GM19468 (cell line): Measurements from ENCODE around the gene OLAH.

ENCODE experiments used
- ATAC-seq: cut with Tn5 transposase; IDR thresholded peaks from one replicate; pipeline ENCODE4 v1.9.1; 2021; ENCODE audit warnings: mild to moderate bottlenecking, moderate library complexity, moderate number of reproducible peaks; ENCODE audit not compliant: unreplicated experiment; ENCODE audit errors: extremely low read depth

The OLAH gene

DNA sequence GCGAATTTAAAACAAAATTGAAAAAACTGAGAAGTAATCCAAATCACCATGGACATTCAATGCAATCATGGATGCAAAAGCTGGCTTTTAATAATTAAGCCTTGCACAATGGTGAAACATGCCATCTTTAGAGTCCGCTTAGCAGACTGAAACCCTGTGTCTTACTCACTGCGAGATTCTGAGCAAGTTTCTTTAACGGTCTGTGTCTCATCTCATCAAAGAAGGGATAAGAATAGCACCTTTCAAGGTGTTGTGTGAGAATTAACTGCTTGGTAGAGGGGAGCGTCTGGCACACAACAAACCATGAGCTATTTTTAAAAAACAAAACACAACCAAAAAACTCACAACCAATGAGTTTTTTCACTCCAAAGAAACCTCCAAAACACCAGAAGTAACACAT lies 23.4 kb downstream of the OLAH start:
- ATAC-seq: no peak

DNA sequence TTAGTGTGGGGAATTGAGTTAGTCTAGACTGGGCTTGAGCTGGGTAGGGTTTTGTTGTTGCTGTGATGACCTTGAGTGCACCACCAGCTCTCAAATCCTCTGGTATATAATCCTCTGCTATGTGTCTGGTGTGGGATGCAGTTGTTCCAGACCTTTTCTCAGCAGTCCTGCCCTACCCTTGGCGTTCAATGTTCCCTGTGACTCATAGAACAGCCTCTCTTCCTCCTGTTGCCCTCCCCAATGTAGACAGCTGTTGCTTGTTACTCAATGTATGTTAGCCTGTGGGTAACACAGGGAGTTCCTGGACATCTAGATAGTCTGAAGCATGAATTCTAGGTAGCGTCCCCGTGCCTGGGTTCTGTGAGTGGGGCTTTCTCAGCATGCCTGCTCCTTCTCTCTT lies 25.1 kb downstream of the OLAH start:
- no peak for ATAC-seq

DNA sequence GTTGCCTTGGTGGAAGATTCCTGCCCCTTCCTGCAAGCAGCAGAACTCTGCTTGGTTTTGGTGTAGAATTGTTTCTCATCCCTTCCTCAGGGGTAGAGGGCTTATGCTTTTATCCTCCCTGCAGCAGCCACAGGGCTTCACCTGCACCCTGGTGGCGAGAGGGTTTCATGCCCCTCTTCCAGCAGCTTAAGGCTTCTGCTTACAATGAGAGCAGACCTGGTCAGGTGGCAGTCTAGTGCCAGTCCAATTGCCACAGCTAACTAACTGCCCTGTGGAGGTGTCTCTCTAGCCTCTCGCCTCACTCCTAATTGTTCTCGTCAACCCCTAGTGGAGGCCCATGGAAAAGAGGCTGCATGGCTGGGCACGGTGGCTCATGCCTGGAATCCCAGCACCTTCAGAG lies 25.5 kb downstream of the OLAH start:
- no peak for ATAC-seq

DNA sequence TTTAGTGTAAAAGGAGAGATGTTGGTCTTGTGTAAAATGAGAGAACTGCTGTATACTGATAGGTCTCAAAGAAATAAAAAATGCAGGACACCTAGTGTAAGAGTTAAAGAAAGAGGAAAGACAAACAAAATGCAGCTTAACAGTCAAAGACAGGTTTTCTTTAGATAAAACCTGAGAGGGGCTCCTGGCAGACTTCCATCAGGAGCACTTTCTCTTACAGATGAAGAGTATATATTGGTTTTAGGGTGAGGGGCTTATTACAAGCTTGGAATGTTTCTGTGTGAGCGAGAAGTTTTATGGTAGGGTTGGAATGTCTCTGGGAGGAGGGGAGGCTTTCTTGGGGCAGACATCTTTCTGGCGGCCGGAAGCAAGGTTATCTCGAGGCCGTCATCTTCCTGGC lies 28.6 kb downstream of the OLAH start:
- ATAC-seq: no peak

DNA sequence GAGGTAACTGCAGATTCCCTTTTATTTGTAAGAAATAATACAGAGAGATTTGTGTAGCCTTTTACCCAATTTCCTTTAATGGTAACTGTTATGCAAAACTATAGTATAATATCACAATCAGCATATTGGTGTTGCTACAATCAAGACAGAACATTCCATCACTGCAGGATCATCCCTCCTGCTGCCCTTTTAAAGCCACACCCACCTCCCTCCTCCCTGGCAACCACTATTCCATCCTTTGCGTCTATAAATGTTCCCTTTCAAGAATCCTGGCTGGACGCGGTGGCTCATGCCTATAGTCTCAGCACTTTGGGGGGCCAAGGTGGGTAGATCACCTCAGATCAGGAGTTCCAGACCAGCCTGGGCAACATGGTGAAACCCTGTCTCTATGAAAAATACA lies 31.7 kb downstream of the OLAH start:
- ATAC-seq: no peak

DNA sequence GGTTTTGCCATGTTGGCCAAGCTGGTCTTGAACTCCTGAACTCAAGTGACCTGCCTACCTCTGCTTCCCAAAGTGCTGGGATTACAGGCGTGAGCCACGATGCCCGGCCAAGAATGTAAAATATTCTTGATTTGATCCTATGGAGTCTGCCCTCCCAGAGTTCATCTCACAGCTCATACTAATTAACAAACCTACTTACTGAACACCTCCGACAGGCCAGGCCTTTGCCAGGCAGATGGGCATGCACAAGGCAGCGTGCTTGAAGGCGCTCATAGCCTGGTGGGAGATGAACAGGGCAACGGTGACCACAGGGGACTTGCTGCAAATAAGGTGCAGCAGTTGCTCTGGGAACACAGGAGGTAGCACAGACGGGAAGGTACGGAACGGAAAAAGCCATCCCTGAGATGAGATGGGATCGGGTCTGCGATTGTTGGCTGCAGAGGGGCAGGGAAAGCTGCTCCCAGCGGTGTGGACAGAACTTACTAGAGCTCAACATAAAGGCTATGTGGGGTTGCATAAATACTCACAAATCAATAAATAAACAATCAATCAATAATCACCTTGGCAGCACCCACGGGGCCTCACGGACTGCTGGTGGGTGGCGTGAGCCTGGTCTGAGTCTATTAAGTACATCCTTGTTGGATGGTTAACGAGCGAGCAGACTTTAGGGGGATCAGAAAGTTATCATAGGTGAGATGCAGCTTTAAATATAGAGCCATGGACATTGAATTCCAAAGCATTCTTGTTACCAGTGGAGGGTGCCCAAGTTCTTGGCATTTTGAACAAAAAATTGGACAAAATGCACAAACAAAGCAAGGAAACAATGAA lies 40.1 kb downstream of the OLAH start:
- no peak for ATAC-seq

DNA sequence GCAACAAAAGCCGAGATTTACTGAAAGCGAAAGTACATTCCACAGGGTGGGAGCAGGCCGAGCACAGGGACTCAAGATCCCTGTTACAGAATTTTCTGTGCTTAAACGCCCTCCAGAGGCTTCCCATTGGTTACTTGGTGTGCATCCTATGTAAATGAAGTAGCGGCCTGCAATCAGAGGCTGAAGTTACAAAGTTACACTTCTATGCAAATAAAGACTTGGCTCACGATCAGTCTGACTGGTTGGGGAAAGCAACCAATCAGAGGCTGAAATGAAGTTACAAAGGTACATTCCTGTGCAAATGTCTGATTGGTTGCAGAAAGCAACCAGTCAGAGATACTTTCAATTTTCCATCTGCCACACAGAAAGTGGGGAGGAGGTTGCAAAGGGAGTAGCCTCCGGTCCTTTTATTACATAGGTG lies 40.8 kb downstream of the OLAH start:
- no peak for ATAC-seq

DNA sequence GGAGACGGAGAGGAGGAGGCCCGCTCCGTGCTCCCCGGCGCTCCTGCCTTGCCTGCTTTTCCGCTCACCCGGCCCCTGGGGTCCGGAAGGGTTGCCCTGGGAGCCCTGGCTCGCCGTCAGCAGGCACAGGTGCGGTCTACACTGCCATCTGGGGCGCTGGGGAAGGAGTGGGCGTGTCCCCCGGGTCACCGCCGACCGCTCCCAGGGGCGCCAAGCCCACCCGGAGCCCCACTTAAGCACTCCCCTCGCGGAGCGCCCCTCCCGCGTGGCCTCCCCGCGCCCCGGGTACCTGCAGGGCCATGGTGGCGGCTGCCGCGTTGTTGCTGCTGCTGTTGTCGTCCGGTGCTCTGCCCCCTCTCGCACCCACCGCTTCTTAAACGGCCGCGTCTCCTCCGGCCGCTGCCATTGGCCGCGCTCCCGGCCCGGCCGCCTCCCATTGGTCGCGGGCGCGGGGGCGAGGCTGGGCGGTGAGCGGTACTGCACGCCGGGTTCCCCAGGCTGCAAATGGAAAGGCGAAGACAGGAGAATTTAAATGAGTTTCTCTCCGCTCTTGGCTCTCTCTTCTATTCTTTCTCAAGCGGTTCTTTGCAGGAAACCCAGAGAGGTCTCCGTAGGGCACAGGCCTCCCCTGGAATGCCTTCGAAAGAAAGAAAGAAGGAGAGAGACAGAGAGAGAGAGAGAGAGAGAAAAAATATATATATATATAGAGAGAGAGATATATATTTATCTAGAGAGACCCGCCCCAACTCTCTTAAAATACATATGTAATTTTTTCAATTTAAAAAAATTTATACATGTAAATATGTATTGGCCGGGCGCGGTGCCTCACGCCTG lies 44.9 kb downstream of the OLAH start, which contains the start of gene ACBD7:
ACBD7 (minus strand) TSS at position 349 of the 834 bp plus-strand sequence; CDS start at position 301, 48 bp downstream.
- peak; percentile 97 for ATAC-seq

DNA sequence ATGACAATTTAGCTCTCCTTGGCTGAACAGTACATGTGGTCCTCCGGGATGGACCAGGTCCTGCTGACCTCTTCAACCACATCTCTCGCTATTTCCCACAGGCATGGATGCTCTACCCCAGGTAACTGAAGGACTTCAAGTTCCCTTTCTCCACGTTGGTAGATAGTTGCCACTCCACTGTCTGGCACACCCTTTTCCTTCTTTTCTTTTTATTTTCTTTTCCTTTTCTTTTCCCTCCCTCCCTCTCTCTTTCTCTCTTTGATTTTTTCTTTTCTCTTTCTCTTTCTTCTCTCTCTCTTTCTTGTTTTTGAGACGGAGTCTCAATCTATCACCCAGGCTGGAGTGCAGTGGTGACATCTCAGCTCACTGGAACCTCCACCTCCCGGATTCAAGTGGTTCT lies 47.7 kb downstream of the OLAH start:
- ATAC-seq: no peak

DNA sequence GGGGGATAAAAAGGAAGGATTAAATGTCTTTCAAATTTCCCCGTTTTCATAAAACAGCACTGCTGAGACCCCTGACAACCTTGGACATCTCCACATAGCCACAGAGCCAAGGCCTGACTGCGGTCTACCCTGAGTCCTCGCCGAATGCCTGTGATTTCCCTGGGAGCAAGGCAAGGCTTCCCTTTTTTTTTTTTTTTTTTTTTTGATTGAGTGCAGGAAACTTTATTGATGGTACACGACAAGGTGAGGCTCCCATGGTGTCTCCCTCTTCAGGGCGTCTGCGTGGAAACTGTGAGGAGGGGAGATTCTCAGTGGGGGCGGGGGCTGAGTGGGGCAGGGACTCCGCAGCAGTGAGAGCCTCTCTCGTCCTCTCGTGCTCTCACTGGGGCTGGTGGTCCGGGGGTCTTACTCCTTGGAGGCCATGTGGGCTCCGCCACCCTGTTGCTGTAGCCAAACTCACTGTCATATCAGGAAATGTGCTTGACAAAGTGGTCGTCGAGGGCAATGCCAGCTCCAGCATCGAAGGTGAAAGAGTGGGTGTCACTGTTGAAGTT lies 49.2 kb downstream of the OLAH start:
- ATAC-seq: no peak

DNA sequence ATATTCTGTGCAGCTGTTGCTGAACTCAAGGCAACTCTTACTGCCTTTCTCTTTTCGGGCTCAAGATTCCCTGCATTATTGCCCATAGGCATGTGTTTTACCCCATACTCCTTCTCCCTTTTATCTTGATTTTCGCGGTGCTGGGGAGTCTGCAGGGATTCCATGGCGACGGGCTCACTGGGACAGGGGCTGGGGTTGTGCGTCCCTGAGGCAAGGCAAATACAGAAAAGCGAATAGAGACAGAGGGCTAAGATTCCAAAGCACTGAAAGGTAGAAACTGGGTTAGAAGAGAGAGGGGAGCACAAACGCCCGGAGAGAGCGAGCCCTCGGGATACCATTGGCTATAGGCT lies 52.9 kb downstream of the OLAH start:
- ATAC-seq: no peak

DNA sequence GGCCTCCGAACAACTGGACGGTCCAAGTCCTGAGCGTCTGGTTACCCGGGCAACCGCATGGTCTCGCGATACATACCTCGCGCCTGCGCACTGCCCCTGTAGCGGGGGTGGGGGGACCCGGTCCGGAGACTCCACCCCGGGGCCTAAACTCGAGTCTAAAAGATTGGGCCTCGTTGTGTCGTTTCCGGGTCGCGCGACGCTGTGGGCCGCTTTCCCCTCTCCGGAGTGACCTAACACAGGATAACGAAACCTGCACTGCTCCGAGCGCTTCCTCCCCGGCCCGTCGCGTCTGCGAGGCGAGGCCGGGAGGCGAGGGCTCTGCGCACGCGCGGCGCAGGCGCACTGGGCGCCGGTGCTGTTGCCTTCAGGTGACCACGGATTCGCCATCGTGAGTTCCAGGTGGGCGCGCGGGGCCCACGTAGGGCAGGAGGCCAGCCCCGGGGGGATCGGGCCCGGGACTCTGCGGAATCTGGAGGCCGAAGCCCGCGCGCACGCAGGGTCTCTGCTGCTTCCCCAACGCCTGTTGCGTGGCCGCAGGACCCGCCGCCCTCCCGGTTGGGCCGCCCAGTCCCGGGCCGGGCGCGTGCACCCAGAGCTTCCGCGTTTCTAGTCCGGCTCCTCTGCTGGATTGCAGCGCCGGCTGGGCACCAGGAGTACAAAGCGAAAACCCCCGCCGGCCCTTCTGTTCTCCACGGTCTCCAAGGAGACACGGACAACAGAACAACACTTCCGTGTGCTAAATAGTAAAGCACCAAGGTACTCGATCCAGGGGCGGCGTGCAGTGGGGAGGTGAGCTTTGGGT lies 53.5 kb downstream of the OLAH start, which contains the start of gene RPP38:
RPP38 (plus strand) TSS at position 345 of the 802 bp plus-strand sequence. CDS start 5,960 bp downstream, outside the sequence.
- ATAC-seq: peak; percentile 75

DNA sequence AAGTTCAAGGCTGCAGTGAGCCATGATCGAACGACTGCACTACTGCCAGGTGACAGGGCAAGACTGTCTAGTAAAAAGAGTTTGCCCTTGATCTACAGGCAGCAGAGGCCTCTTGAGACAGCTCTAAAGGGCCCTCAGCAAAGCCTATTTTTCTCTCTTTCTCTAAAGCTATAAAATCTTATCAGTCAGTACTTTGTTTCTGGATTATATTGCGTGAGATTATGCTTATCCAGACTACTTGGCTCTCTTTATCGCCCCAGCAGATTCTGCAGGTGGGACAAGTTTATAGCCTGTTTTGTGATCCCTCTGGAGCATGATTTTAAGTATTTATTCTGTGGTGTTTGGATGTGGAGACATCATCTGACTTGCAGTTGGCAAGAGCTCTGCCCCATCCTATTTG lies 56.1 kb downstream of the OLAH start:
- ATAC-seq: no peak

DNA sequence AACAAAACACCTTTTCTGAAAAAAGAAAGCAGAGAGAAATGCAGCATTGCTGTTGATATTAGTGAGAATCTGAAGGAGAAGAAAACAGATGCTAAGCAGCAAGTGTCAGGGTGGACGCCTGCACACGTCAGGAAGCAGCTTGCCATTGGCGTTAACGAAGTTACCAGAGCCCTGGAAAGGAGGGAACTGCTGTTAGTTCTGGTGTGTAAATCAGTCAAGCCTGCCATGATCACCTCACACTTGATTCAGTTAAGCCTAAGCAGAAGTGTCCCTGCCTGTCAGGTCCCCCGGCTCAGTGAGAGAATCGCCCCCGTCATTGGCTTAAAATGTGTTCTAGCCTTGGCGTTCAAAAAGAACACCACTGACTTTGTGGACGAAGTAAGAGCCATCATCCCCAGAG lies 59.8 kb downstream of the OLAH start:
- no peak for ATAC-seq

DNA sequence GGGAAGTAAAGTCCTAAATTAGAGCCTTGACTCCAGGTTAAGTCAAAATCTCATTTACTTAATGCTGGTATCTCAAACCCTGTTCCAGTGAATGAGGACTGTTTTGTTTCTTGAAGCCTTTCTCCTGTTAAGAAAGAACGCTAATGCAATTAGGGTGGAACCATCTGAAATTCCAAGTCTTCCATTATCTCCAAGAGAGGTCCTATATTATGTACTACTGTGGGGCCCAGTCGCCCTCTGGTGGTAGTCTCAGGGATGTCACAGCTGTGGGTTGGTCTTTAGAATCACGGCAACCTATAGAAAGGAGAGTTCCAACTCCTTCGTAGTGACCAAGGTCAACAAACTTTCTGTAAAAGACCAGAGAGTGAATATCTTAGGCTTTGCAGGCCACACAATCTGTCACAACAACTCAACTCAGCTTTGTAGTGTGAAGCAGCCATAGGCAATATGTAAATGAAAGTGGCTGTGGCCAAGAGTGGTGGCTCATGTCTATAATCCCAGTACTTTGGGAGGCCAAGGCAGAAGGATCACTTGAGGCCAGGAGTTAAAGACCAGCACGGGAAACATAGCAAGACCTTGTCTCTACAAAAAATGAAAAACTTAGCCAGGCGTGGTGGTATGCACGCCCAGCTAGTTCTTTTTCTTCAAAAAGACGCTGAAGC lies 62.7 kb downstream of the OLAH start:
- ATAC-seq: no peak

DNA sequence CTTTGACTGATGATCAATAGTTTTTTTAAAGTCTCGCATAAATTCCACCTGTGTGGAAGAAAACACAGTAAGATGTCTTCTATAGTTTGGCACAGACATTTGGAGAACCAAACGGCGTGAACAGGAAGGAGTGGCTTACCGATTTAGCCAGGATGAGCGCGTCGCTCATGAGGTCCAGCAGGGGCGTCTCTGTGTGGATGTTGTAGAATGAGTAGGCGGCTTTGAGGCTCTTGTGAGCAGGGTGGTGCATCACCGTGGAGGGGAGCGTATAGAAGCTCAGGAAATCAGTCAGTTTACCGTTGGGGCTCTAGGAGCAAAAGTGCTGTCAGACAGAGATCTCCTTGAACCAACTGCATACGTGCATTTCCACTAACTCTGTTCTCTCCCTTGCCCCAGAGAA lies 68.9 kb downstream of the OLAH start:
- no peak for ATAC-seq

DNA sequence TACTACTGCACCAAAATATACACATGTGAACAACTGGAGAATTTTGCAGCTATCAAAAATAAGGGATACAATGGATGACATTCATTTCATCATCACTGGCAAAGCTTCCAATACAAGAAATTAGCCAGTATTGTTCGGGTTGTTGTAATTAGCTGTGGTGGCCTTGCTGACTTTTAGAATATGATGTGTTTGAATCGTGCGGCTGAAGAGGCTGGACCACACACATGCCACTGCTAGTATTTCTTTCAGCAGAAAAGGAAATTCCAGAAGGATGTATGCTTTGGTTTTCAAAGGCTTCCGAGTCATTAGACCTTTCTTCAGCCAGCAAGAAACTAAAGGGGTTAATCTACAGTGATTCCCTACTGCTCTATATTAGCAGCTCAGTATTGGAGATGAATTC lies 70.0 kb downstream of the OLAH start:
- no peak for ATAC-seq

DNA sequence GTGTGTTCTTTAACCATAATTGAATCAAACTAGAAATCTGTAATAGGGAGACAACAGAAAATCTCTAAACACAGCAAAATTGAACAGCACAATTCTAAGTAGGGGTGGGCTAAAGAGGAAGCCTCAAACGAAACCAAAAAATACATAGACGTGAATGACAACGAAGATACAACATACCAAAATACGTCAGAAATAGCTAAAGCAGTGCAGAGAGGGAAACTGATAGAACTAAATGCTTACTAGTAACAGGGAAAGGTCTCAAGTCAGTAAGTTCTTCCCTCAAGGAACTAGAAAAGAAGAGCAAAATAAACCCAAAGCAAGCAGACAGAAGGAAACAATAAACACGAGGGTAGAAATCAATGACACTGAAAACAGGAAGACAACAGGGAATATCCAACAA lies 72.5 kb downstream of the OLAH start:
- ATAC-seq: no peak

DNA sequence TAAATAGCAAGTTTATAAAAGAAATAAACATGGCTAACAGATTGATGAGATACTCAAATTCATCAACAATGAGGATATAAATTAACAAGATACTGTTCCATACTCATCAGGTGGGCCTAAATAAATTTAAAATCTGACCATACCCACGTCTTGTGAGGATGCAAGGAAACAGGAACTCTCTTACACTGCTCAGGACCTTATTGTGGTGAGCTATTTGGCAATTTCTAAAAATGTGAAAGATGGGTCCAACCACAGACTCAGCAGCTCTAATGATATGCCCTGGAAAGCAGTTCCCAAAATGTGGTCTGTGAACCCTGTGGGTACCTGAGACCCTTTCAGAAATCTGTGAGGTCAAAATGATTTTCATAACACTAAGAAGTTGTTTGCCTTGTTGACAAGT lies 74.9 kb downstream of the OLAH start:
- no peak for ATAC-seq

DNA sequence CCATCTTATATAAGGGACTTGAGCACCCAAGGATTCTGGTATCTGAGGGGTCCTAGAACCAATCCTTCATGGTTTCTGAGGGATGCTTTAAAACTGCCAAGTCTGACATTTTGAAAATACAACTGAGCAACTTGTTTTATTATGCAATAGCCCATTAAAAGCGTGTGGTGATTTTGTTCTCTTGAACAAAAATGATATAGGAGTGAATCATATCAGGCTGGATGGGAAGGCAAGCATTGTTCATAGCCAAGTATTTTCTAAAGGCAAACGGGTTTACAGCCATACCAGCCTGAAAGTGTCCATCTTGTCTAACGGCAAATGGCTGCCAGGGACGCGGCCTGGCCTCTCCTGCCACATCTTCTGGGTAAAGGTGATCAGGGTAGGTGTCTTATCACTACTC lies 76.8 kb downstream of the OLAH start:
- ATAC-seq: no peak
